Measurements from ENCODE around the gene CTNNA2.

The CTNNA2 gene

GRCh38 chr2:80302001-80302313, 789.1 kb downstream of the CTNNA2 start:
- no peak for DNase-seq

GRCh38 chr2:80302314-80303005, 789.6 kb downstream of the CTNNA2 start:
- DNase-seq: no peak

- no peak for DNase-seq
These were observed 790.4 kb downstream of the CTNNA2 start for GRCh38 chr2:80303006-80303908.

- DNase-seq: no peak
These were observed 791.3 kb downstream of the CTNNA2 start, which contains the start of gene LRRTM1 for GRCh38 chr2:80303909-80304837. LRRTM1 (minus strand) TSS chr2:80304752; CDS start chr2:80303819, 933 bp downstream.

- DNase-seq: no peak
These were observed 798.5 kb downstream of the CTNNA2 start for GRCh38 chr2:80311304-80311703.

GRCh38 chr2:80312282-80312839, 799.5 kb downstream of the CTNNA2 start:
- no peak for DNase-seq

- no peak for DNase-seq
These were observed 809.6 kb downstream of the CTNNA2 start for GRCh38 chr2:80322311-80322920.

- DNase-seq: no peak
These were observed 810.1 kb downstream of the CTNNA2 start for GRCh38 chr2:80322958-80323357.

GRCh38 chr2:80323610-80324009, 810.8 kb downstream of the CTNNA2 start:
- DNase-seq: no peak

- DNase-seq: no peak
These were observed 811.7 kb downstream of the CTNNA2 start for GRCh38 chr2:80324525-80324924.

- peak; percentile 50 to 71 for DNase-seq
These were observed 813.4 kb downstream of the CTNNA2 start for GRCh38 chr2:80326214-80326613.

GRCh38 chr2:80326861-80327260, 814.0 kb downstream of the CTNNA2 start:
- no peak for DNase-seq

- DNase-seq: no peak
These were observed 815.3 kb downstream of the CTNNA2 start for GRCh38 chr2:80328159-80328571.

GRCh38 chr2:80329491-80329890, 816.6 kb downstream of the CTNNA2 start:
- DNase-seq: no peak

GRCh38 chr2:80330527-80331450, 817.9 kb downstream of the CTNNA2 start:
- DNase-seq: no peak

GRCh38 chr2:80333886-80334285, 821.0 kb downstream of the CTNNA2 start:
- no peak for DNase-seq

- DNase-seq: no peak
These were observed 822.6 kb downstream of the CTNNA2 start for GRCh38 chr2:80335411-80335810.

GRCh38 chr2:80338794-80339193, 825.9 kb downstream of the CTNNA2 start:
- DNase-seq: no peak

- DNase-seq: no peak
These were observed 827.2 kb downstream of the CTNNA2 start for GRCh38 chr2:80340022-80340421.

GRCh38 chr2:80348078-80348477, 835.2 kb downstream of the CTNNA2 start:
- no peak for DNase-seq

- DNase-seq: no peak
These were observed 836.1 kb downstream of the CTNNA2 start for GRCh38 chr2:80348953-80349352.

All from NCI-H526 (cell line).